Measurements from ENCODE around the gene AKTIP.

- TF ChIP-seq, protein P1, sequence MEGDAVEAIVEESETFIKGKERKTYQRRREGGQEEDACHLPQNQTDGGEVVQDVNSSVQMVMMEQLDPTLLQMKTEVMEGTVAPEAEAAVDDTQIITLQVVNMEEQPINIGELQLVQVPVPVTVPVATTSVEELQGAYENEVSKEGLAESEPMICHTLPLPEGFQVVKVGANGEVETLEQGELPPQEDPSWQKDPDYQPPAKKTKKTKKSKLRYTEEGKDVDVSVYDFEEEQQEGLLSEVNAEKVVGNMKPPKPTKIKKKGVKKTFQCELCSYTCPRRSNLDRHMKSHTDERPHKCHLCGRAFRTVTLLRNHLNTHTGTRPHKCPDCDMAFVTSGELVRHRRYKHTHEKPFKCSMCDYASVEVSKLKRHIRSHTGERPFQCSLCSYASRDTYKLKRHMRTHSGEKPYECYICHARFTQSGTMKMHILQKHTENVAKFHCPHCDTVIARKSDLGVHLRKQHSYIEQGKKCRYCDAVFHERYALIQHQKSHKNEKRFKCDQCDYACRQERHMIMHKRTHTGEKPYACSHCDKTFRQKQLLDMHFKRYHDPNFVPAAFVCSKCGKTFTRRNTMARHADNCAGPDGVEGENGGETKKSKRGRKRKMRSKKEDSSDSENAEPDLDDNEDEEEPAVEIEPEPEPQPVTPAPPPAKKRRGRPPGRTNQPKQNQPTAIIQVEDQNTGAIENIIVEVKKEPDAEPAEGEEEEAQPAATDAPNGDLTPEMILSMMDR (IDR thresholded peaks at IDR 0.05), result no peak
- no peak for TF ChIP-seq POLR2A (IDR thresholded peaks at IDR 0.05)
Measured at GRCh38 chr16:53545433-53545832, 42.4 kb upstream of the AKTIP start.
